Activated naive CD4-positive, alpha-beta T cell (primary cell): ENCODE data around the gene THRB.

Source experiments
- DNase-seq, 4 experiments: peaks; one replicate each; lab custom pipeline; 2025; lab: John Stamatoyannopoulos, UW

THRB gene

GRCh38 chr3:24306518-24306917, 188.1 kb downstream of the THRB start:
- no peak for DNase-seq

- DNase-seq, result no peak
Measured at GRCh38 chr3:24305795-24306467, 188.7 kb downstream of the THRB start.

GRCh38 chr3:24303057-24303754, 191.4 kb downstream of the THRB start:
- DNase-seq, result no peak

GRCh38 chr3:24302396-24302795, 192.3 kb downstream of the THRB start:
- DNase-seq, result no peak

GRCh38 chr3:24300949-24301348, 193.7 kb downstream of the THRB start:
- DNase-seq, result no peak

- DNase-seq, result no peak
Measured at GRCh38 chr3:24299806-24300626, 194.6 kb downstream of the THRB start.

- DNase-seq, result no peak
Measured at GRCh38 chr3:24299246-24299805, 195.3 kb downstream of the THRB start.

GRCh38 chr3:24296441-24297205, 198.0 kb downstream of the THRB start:
- DNase-seq, result no peak

- DNase-seq, result no peak
Measured at GRCh38 chr3:24294150-24294549, 200.5 kb downstream of the THRB start.

- DNase-seq, result no peak
Measured at GRCh38 chr3:24291646-24292045, 203.0 kb downstream of the THRB start.

GRCh38 chr3:24290596-24290995, 204.1 kb downstream of the THRB start:
- DNase-seq, result no peak

- no peak for DNase-seq
Measured at GRCh38 chr3:24288496-24289236, 206.0 kb downstream of the THRB start.

GRCh38 chr3:24287755-24288450, 206.7 kb downstream of the THRB start:
- DNase-seq, result no peak

GRCh38 chr3:24286405-24286804, 208.2 kb downstream of the THRB start:
- DNase-seq, result no peak

GRCh38 chr3:24278543-24278942, 216.1 kb downstream of the THRB start:
- DNase-seq, result no peak

GRCh38 chr3:24273491-24273890, 221.2 kb downstream of the THRB start:
- DNase-seq, result no peak

GRCh38 chr3:24272875-24273274, 221.8 kb downstream of the THRB start:
- no peak for DNase-seq

- no peak for DNase-seq
Measured at GRCh38 chr3:24272408-24272807, 222.2 kb downstream of the THRB start.

GRCh38 chr3:24271228-24271627, 223.4 kb downstream of the THRB start:
- no peak for DNase-seq

- DNase-seq, result no peak
Measured at GRCh38 chr3:24270744-24271143, 223.9 kb downstream of the THRB start.
